Thoracic aorta (tissue), 2 donors: ENCODE measurements around the gene BCL10. TPM values are rescaled to one million over a fixed set of nuclear protein-coding genes. Genes with fewer than 3 reads are reported as not detected.

Experiments used
- ATAC-seq: fragments of 150-250 bp; one replicate; pipeline ENCODE4 v1.8.0; 2017; ENCODE audit warnings: low read depth; ENCODE audit not compliant: insufficient number of reproducible peaks, low FRiP score
- DNase-seq: peaks from one replicate; pipeline ENCODE4 v3.0.0-alpha.2; 2020; ENCODE audit warnings: low spot score
- H3K27ac ChIP-seq, 2 donors: fragments of 200-600 bp; sonication (generic); 1 replicate in 1 of 2; 2 replicates in 1 of 2; pipeline ENCODE4 v1.5.1; 2016; ENCODE audit warnings: mild to moderate bottlenecking in 2 of 2, moderate library complexity in 2 of 2
- H3K27me3 ChIP-seq: fragments of 200-600 bp; sonication (generic); replicated peaks from 2 replicates; pipeline ENCODE4 v1.6.0; 2016; ENCODE audit warnings: mild to moderate bottlenecking; ENCODE audit not compliant: insufficient read depth
- H3K36me3 ChIP-seq: fragments of 200-600 bp; sonication (generic); one replicate; pipeline ENCODE4 v1.5.1; 2016
- H3K4me1 ChIP-seq, 2 donors: fragments of 200-600 bp; sonication (generic); 1 replicate in 1 of 2; 2 replicates in 1 of 2; pipeline versions ENCODE4 v1.5.1 to v1.6.0; 2016; ENCODE audit warnings: low read depth in 2 of 2, mild to moderate bottlenecking in 1 of 2; ENCODE audit not compliant: control insufficient read depth in 1 of 2
- H3K4me3 ChIP-seq: fragments of 200-600 bp; sonication (generic); 2 replicates; pipeline ENCODE4 v1.5.1; 2016; ENCODE audit warnings: mild to moderate bottlenecking
- H3K9me3 ChIP-seq: fragments of 200-600 bp; sonication (generic); 2 replicates; pipeline ENCODE4 v1.5.1; 2016
- CTCF ChIP-seq: fragments of 200-600 bp; sonication (generic); IDR thresholded peaks from one replicate; pipeline ENCODE4 v1.5.1; 2019; ENCODE audit warnings: antibody characterized with exemption
- total RNA-seq, 2 donors: library from RNA; depleted of rRNA; stranded (reverse); fragments of >200 nt; gene quantifications; one replicate each; pipeline versions ENCODE4 v1.1.0 to v1.2.3, GENCODE V29; 2016

Gene BCL10
- total RNA-seq, 2 donors from 2014 or later: 13.8 to 34.2 TPM

GRCh38 chr1:85290826-85291225 is 14.4 kb upstream of the BCL10 start:
- Histone ChIP-seq H3K36me3 (no peaks in the 10 kb centered on the region), H3K27me3 (no peaks in the 10 kb centered on the region), H3K9me3 (no peaks in the 10 kb centered on the region), H3K4me1 (no peaks in the 10 kb centered on the region), H3K27ac (no peak overlapping the region), H3K4me3 (no peak overlapping the region)
- no peak for ATAC-seq
- TF ChIP-seq CTCF: no peak
- DNase-seq: no peak

GRCh38 chr1:85289848-85290335 is 13.5 kb upstream of the BCL10 start:
- Histone ChIP-seq H3K27me3 (no peaks in the 10 kb centered on the region), H3K36me3 (no peaks in the 10 kb centered on the region), H3K4me1 (no peaks in the 10 kb centered on the region), H3K4me3 (no peak overlapping the region), H3K9me3 (no peaks in the 10 kb centered on the region), H3K27ac (no peak overlapping the region)
- ATAC-seq (no peak), DNase-seq (no peak)
- TF ChIP-seq CTCF: no peak

GRCh38 chr1:85289207-85289847 is 12.9 kb upstream of the BCL10 start:
- H3K4me3 ChIP-seq: no peak overlapping the region
- ATAC-seq (no peak), DNase-seq (no peak)
- no peaks in the 10 kb centered on the region for H3K4me1 ChIP-seq
- no peaks in the 10 kb centered on the region for H3K27me3 ChIP-seq
- TF ChIP-seq CTCF: no peak
- no peak overlapping the region for H3K27ac ChIP-seq
- H3K9me3 ChIP-seq: no peaks in the 10 kb centered on the region
- H3K36me3 ChIP-seq: no peaks in the 10 kb centered on the region

- H3K27me3 ChIP-seq: no peaks in the 10 kb centered on the region
- TF ChIP-seq CTCF: no peak
- H3K27ac ChIP-seq: no peak overlapping the region
- H3K36me3 ChIP-seq: no peaks in the 10 kb centered on the region
- H3K9me3 ChIP-seq: no peaks in the 10 kb centered on the region
- H3K4me3 ChIP-seq: no peak overlapping the region
- DNase-seq (no peak), ATAC-seq (no peak)
- peaks cover 0 to 3% of the 10 kb centered on the region in 2 donors for H3K4me1 ChIP-seq
Measured at GRCh38 chr1:85284202-85284601, 7.8 kb upstream of the BCL10 start.

GRCh38 chr1:85283475-85284199 is 7.2 kb upstream of the BCL10 start:
- ATAC-seq (no peak), DNase-seq (no peak)
- TF ChIP-seq CTCF: no peak

More at GRCh38 chr1:85283475-85284199, 7.2 kb upstream of the BCL10 start:
- Histone ChIP-seq H3K27ac (no peak overlapping the region), H3K27me3 (no peaks in the 10 kb centered on the region), H3K36me3 (no peaks in the 10 kb centered on the region), H3K4me3 (no peak overlapping the region), H3K9me3 (no peaks in the 10 kb centered on the region), H3K4me1 (peaks cover 0 to 9% of the 10 kb centered on the region in 2 donors)
